Hepatocyte (in vitro differentiated cells): Measurements from ENCODE around the gene ESR1. TPM values are rescaled to one million over a fixed set of nuclear protein-coding genes. Genes with fewer than 3 reads are reported as not detected.

ENCODE experiments used
- DNase-seq: peaks from one replicate; pipeline ENCODE4 v3.0.0-alpha.2; 2016; ENCODE audit warnings: low spot score
- H2AFZ ChIP-seq: fragments of 200-600 bp; sonication (generic); 2 replicates; pipeline ENCODE4 v1.6.0; 2016; ENCODE audit warnings: antibody characterized with exemption, mild to moderate bottlenecking
- H3K27ac ChIP-seq: fragments of 200-600 bp; sonication (generic); 2 replicates; pipeline ENCODE4 v1.5.1; 2016; ENCODE audit warnings: mild to moderate bottlenecking
- H3K27me3 ChIP-seq: fragments of 200-600 bp; sonication (generic); 2 replicates; pipeline ENCODE4 v1.6.1; 2016
- H3K36me3 ChIP-seq: fragments of 200-600 bp; sonication (generic); replicated peaks from 2 replicates; pipeline ENCODE4 v1.5.1; 2016; ENCODE audit warnings: low read depth; ENCODE audit not compliant: insufficient read depth
- H3K4me1 ChIP-seq: fragments of 200-600 bp; sonication (generic); 2 replicates; pipeline ENCODE4 v1.5.1; 2016; ENCODE audit warnings: mild to moderate bottlenecking, moderate library complexity; ENCODE audit not compliant: insufficient read depth
- H3K4me2 ChIP-seq: fragments of 200-600 bp; sonication (generic); 2 replicates; pipeline ENCODE4 v1.6.0; 2016
- H3K4me3 ChIP-seq: fragments of 200-600 bp; sonication (generic); 2 replicates; pipeline ENCODE4 v1.5.1; 2016; ENCODE audit warnings: mild to moderate bottlenecking
- H3K79me2 ChIP-seq: fragments of 200-600 bp; sonication (generic); 2 replicates; pipeline ENCODE4 v1.6.0; 2017; ENCODE audit warnings: mild to moderate bottlenecking
- H3K9me2 ChIP-seq: fragments of 200-600 bp; sonication (generic); replicated peaks from 2 replicates; pipeline ENCODE4 v1.6.0; 2017; ENCODE audit warnings: mild to moderate bottlenecking; ENCODE audit not compliant: insufficient read depth
- H3K9me3 ChIP-seq: fragments of 200-600 bp; sonication (generic); 2 replicates; pipeline ENCODE4 v1.5.1; 2016; ENCODE audit warnings: low read depth, mild to moderate bottlenecking
- H4K20me1 ChIP-seq: fragments of 200-600 bp; sonication (generic); 2 replicates; pipeline ENCODE4 v1.6.0; 2016; ENCODE audit warnings: mild to moderate bottlenecking; ENCODE audit not compliant: insufficient read depth, poor library complexity, severe bottlenecking
- CTCF ChIP-seq: fragments of 200-600 bp; sonication (generic); IDR thresholded peaks from 2 replicates; pipeline ENCODE4 v1.5.1; 2016; ENCODE audit warnings: antibody characterized with exemption, mild to moderate bottlenecking; ENCODE audit not compliant: poor library complexity
- EZH2 ChIP-seq: fragments of 200-600 bp; sonication (generic); IDR thresholded peaks from 2 replicates; pipeline ENCODE4 v1.6.1; 2016; ENCODE audit warnings: antibody characterized with exemption, mild to moderate bottlenecking, borderline replicate concordance
- EZH2phosphoT487 ChIP-seq: fragments of 200-600 bp; sonication (generic); IDR thresholded peaks from one replicate; pipeline ENCODE4 v1.6.1; 2018; ENCODE audit warnings: antibody characterized with exemption, mild to moderate bottlenecking, low read depth, moderate library complexity; ENCODE audit not compliant: unreplicated experiment, severe bottlenecking
- WGBS: methylation state at CpG from one replicate; pipeline ENCODE4 v1.1.6; 2016; ENCODE audit warnings: low lambda C conversion rate; ENCODE audit errors: missing lambda C conversion rate; 5-methylcytosine and 5-hydroxymethylcytosine counted together
- polyA plus RNA-seq: library from polyadenylated mRNA; unstranded; fragments of >200 nt; fragmentation: Nextera tagmentation; extraction: Ambion mirVana; gene quantifications from 2 replicates; pipeline ENCODE4 v1.2.1, GENCODE V29; 2016
- total RNA-seq: library from RNA; depleted of rRNA; stranded (reverse); fragments of >200 nt; gene quantifications from 2 replicates; pipeline ENCODE4 v1.2.3, GENCODE V29; 2014

Gene ESR1
- total and polyA plus RNA-seq, 2 experiments from 2014 or later = 0.07 TPM; not detected in 1

- no peak overlapping the region for H2AFZ ChIP-seq
- no peaks in the 10 kb centered on the region for H3K79me2 ChIP-seq
- no peak for TF ChIP-seq CTCF
- no peak for TF ChIP-seq EZH2
- TF ChIP-seq EZH2phosphoT487 = no peak
- no peaks in the 10 kb centered on the region for H4K20me1 ChIP-seq
- no peak overlapping the region for H3K4me2 ChIP-seq
- DNase-seq = no peak
- no peak overlapping the region for H3K4me3 ChIP-seq
- no peak overlapping the region for H3K27ac ChIP-seq
- no peaks in the 10 kb centered on the region for H3K4me1 ChIP-seq
- no peaks in the 10 kb centered on the region for H3K27me3 ChIP-seq
- no peaks in the 10 kb centered on the region for H3K9me2 ChIP-seq
- no peaks in the 10 kb centered on the region for H3K9me3 ChIP-seq
- no peaks in the 10 kb centered on the region for H3K36me3 ChIP-seq
- 84% methylated on average over 3 of the region's 3 CpGs for WGBS
Measured at GRCh38 chr6:151940307-151940706, 132.8 kb downstream of the ESR1 start.

DNA sequence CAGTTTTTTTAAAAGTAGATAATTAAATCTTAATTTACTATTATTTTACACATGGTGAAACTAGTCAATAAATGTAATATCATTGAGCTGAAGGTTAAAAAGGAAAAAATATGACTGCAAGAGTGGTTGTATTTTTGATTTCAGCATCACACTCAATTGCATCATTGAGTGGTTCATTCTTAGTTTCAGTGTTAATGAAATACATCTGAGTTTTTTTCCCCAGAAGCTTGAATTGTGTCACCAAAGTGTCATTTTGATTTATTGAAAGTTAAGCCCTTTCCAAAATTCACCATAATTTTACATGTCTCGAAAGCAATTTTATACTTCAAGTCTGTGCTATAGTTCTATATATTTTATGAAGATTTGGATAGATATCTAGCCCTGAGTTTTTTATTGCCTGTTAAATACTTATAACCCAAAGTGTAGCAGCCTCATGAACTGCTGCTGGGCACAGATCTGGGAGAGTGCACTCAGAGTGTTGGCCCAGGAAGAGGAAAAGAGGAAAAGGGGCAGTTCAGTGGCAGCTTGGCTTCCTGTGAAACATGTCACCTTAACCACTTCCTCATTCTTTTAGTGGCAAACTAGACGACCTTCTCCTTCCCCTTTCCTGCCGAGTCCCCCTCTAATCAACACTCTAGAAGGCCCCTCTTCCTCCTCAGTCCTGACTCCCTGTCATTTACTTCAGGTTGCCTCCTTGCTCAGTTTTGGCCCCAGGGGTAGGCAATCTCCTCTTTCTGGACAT is 140.7 kb downstream of the ESR1 start:
- 56% methylated on average over 3 of the region's 3 CpGs for WGBS
- no peak overlapping the region for H2AFZ ChIP-seq
- H4K20me1 ChIP-seq = no peaks in the 10 kb centered on the region
- H3K4me2 ChIP-seq = no peak overlapping the region
- H3K4me1 ChIP-seq = no peaks in the 10 kb centered on the region
- no peaks in the 10 kb centered on the region for H3K9me2 ChIP-seq
- no peaks in the 10 kb centered on the region for H3K79me2 ChIP-seq
- no peak overlapping the region for H3K27ac ChIP-seq
- no peaks in the 10 kb centered on the region for H3K9me3 ChIP-seq
- H3K27me3 ChIP-seq = no peaks in the 10 kb centered on the region
- TF ChIP-seq EZH2phosphoT487 (no peak), CTCF (no peak)
- no peak overlapping the region for H3K4me3 ChIP-seq
- H3K36me3 ChIP-seq = no peaks in the 10 kb centered on the region
- no peak for DNase-seq

DNA sequence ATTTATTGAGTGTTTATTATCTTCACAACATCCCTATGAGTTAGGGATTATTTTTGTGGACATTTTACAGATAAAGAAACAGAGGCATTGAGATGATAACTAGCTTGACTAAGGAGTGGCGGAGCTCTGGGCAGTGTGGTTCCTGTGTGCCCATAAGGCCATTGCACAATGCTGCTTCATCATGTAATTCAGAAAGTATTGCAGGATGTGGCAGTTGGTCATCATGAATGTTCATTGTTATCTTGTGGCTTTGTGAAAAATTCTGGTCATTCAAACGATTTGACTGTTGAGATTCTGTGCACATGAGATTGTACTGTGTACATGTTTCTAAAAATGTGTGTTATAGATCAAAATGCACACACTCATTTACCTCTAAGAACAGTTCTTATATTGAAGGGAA is 150.8 kb downstream of the ESR1 start:
- no peak overlapping the region for H2AFZ ChIP-seq

More for the DNA sequence above, 150.8 kb downstream of the ESR1 start:
- no peak for DNase-seq
- Histone ChIP-seq H3K4me3 (no peak overlapping the region), H3K27me3 (no peaks in the 10 kb centered on the region), H3K79me2 (no peaks in the 10 kb centered on the region), H3K36me3 (no peaks in the 10 kb centered on the region), H3K4me1 (no peaks in the 10 kb centered on the region), H3K27ac (no peak overlapping the region), H3K9me2 (no peaks in the 10 kb centered on the region), H3K9me3 (no peaks in the 10 kb centered on the region), H3K4me2 (no peak overlapping the region), H4K20me1 (no peaks in the 10 kb centered on the region)
- no peak for TF ChIP-seq CTCF
- TF ChIP-seq EZH2phosphoT487 = no peak
- 83% methylated on average over 2 of the region's 2 CpGs for WGBS
